GM18505 (cell line): ENCODE results near the gene WDR86.

Source experiments
- ATAC-seq: cut with Tn5 transposase; IDR thresholded peaks from one replicate; pipeline ENCODE4 v1.9.1; 2021; ENCODE audit not compliant: unreplicated experiment
- POLR2A ChIP-seq: IDR thresholded peaks from 4 replicates; pipeline ENCODE4 v1.6.1; 2011; ENCODE audit warnings: borderline replicate concordance; ENCODE audit not compliant: insufficient read depth, insufficient read length; ENCODE audit errors: extremely low read depth

The WDR86 gene

DNA sequence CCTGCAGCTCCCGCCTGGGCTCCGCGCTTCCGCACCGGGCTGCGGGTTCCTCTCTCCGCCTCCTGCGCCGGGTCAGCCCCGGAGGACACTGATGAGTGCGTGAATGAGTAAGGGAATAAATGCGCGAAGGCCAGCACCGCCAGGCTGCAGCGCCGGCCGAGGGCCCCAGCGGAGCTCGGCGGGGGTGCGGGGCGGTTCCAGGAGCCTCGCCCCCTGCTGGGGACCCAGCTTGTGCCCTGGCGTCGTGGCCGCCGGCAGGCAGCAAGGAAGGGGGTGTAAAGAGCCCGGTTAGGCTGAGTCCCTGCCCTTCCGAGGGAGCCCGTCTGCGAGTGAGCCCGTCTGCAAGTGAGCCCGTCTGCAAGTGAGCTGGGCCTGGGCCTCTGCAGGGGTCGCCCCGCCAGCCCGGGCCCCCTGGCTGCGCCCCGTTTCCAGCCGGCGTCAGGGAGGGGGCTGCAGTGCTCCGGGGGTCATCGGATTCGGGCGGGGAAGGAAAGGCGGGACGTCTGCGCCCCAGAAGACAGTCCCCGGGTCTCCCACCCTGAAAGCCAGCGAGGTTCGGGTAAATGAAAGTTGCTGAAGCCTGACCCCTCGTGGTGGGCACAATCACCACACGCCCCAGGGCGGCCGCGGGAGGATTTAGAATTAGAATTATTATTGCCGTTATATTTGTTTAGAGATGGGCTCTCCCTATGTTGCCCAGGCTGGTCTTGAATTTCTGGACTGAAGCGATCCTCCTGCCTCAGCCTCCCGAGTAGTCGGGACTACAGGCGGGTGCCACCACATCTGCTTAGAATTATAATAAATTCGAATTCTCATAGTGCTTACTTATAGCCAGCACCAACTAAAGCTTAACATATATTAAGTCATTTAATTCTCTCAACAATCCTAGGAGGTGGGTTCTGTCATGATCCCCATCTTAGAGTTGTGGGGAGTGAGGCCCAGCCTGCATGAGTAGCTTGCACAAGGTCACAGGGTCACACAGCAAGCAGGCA lies 38.7 kb upstream of the WDR86 start:
- ATAC-seq = no peak
- no peak for TF ChIP-seq POLR2A

DNA sequence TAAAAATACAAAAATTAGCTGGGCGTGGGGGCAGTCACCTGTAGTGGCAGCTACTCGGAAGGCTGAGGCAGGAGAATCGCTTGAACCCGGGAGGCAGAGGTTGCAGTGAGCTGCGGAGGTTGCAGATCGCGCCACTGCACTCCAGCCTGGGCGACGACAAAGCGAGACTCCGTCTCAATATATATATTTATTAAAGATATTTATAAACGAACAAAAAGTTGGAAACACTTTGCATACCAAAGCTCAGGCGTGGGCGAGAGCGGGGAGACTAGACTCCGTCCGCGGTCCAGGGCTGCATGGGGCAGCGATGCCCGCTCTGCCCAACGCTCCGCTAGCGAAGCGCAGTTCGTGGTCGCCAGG lies 38.0 kb upstream of the WDR86 start:
- no peak for TF ChIP-seq POLR2A
- ATAC-seq = no peak

DNA sequence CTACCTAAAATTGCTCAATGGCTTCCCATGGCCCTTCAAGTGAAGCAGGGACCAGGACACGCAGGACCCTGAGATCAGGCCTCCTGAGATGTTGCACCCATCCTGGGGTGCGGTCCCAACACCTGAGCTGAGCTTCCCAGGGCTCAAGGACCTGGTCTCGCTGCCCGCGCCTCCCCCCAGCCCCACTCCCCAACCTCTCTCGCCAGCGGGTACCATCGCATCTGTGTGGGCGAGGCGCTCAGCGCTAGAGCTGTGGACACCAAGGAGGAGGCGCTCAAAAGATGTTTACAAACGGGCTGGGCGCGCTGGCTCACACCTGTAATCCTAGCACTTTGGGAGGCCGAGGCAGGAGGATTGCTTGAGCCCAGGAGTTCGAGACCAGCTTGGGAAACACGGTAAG lies 37.5 kb upstream of the WDR86 start:
- no peak for TF ChIP-seq POLR2A
- ATAC-seq = no peak

DNA sequence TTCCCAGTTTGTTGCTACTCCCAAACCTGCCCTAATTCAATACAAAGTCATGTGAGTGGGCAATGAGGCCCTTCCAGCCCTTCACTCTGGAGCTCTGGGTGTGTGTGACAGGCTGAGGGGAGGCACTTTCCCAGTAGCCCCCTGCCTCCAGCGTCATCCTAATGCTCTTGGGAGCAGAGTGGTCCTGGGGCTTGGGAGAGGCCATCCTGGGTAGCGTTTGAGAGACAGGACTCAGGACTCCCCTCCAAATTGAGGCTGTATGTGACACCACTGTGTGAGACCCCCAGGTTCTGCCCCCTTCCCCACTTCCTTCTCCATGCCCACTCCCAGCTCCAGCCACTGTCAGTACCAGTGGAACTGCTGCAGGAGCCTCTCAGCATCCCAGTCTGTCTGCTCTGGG lies 36.6 kb upstream of the WDR86 start:
- ATAC-seq = no peak
- TF ChIP-seq POLR2A = no peak

DNA sequence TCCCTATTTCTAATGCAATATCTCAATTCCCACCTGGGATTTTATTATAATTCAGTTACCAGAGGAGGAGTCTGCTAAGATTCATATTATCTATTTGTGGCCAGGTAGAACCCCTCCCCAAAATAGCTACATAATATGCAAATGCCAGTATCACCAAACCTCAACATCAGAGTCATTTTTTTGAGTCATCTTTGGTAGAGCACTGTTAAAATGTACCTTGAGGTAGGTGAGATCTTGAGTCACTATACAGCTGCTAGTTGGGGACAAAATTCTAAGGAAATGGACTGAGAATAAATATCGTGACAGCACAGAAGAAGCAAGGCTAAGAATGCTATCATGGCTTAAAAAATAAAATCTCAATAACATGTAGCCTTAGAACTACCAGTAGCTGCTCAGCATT lies 34.8 kb upstream of the WDR86 start:
- no peak for TF ChIP-seq POLR2A
- no peak for ATAC-seq

DNA sequence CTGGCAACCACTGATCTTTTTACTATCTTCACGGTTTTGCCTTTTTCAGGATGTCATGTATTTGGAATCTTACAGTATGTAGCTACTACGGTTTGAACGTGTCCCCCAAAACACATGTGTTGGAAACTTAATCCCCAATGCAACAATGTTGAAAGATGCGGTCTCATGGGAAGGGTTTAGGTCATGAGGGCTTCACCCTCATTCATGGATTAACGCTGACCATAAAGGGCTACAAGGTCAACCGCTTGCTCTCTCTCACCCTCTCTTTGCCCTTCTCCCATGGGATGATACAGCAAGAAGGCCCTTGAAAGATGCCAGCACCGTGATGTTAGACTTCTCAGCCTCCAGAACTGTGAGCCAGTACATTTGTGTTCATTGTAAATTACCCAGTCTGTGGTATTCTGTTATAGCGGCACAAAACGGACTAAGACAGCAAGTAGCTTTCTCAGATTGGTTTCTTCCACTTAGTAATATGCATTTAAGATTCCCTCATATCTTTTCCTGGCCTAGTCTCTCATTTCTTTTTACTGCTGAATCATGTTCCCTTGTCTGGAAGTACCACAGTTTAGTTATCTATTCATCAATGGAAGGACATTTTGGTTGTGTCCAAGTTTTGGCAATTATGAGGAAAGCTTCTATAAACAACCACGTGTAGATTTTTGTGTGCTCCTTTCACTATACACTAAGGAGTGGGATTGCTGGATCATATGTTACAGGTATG lies 33.1 kb upstream of the WDR86 start:
- ATAC-seq = no peak
- no peak for TF ChIP-seq POLR2A

DNA sequence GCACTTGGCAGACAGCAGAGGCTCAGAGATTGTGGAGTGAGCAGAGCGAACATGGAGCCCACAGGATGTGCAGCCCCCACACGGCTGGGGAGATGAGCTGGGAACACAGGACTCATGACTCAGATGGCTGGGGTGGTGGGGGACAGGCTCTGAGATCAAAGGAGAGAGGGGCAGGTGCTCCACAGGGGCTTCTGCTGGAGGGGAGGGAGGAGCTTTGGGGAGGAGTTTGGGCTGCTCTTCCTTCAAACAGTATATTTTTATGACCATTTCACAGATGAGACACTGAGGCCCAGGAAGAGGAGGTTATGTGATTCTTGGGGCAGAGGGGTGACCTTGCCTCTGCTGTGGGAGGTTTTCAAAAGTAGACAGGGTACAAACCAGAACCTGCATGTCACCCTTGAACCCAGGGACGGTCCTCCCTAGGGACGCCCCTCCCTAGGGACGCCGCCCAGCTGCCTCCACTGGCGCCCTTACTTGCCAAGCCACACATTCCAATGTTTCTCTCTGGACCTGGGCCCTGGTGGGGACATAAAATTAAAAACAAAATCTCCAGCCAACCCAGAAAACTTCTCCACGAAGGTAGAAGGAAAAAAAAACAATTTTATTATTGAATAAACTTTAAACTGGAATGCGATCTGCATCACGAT lies 31.1 kb upstream of the WDR86 start:
- no peak for TF ChIP-seq POLR2A
- no peak for ATAC-seq

DNA sequence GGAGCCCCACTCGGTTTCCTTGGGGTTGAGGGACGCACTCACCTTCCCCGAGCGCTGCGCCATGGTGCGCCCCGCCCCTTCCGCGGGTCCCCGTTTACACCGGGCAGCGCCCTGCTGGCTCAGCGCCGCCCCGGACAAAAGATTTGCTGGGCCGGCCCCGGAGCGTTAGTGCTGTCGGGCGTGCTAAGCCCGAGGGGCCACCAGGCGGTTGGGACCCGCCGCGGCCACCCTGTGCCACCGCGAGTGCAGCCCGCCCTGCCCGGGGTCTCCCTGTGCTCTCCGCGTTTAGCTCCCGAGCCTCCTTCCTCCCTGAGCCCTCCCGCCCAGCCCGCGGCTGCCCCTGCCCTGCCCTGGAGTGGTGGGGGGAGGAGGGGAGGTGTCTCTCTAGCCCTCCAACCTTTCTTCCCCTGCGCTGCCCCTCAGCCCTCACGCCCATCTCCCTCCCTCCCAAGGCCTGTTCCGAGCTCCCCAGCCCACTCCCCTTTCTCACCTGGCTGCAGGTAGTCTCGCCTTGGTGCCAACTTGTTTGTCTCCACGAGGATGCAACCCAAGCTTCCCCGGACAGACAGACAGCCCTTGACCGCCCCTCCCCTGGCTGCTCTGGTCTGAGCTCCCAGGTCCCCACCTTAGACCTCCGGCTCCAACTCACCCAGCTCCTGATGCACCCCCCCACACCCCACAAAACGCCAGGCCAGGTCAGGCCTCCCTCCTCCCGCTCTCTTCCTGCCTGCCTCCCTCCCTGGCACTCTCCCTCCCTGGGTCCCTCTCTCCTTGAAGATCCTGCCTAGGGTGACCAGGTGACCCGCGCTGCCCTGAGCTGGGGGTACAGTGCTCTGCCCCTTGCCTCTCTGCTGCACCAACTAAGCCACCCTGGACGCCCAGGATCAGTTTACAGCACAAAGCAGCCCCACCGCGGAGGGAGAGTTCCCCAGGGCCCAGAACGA lies 30.3 kb upstream of the WDR86 start, which contains the start of gene CRYGN:
CRYGN (minus strand) TSS at position 287 of the 944 bp plus-strand sequence; CDS start at position 63, 224 bp downstream.
- no peak for TF ChIP-seq POLR2A
- no peak for ATAC-seq

DNA sequence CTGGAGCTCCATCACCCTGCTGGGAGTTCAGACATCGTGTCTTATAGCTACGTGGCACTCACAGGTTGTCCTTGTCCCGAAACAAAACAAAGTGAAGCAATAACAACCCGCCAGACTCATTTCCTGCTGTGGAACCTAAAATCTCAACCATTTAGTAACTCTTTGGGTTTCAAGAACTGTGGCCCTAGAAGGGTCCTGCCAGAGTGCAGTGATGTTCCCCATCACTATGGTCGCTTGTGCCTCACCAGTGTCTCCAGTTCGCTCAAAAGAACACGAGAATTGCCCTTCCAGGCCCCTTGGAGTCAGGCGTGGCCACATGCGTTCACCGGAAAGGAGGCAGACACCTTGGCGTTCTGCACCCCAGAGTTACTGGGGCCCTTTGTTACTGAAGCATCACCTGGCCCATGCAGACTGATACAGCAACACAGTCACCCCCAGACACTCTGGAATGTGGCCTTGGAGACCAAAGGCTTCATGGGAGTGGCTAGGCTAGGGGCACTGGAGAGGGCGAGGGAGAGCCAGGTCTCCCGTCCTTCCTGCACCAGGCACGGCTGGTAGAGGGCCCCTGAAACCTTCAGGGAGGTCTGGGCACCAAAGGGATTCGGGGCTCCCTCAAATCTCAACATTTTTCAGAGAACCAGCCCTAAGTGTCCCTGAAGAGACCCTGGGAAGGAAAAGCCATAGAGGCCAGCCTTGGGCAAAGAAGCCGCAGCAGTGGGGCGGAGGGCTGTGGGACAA lies 29.2 kb upstream of the WDR86 start:
- no peak for ATAC-seq

DNA sequence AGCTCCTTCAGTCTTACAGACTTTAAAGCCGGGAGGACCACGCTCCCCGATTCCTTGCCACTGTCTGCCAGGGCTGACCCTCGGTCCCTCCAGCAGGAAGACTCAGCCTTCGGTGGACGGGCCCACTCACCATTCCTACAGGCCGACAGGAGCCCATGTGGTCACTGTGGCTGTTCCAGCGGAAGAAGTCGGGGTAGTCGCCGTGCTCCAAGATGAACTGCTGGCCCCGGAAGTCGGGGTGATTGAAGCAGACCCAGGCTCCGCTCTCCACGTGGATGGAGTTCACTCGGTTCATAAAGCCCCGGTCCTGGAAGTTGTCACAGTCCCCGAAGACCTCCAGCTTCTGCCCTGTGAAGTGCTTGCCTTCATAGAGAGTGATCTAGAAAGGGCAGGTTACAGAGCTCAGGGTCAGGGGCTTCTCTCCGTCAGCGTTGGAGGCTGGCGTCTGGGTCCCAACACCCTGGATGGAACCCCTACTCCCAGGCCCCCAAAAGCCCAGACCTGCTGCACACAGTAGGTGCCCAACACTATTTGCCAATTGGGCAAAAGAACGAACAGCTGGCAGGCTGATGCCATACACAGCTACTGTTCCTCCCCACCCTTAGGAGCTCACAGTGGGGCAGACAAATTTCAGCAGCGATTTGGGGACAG lies 28.2 kb upstream of the WDR86 start:
- TF ChIP-seq POLR2A = no peak
- ATAC-seq = no peak

More for the DNA sequence above, 29.2 kb upstream of the WDR86 start:
- no peak for TF ChIP-seq POLR2A

DNA sequence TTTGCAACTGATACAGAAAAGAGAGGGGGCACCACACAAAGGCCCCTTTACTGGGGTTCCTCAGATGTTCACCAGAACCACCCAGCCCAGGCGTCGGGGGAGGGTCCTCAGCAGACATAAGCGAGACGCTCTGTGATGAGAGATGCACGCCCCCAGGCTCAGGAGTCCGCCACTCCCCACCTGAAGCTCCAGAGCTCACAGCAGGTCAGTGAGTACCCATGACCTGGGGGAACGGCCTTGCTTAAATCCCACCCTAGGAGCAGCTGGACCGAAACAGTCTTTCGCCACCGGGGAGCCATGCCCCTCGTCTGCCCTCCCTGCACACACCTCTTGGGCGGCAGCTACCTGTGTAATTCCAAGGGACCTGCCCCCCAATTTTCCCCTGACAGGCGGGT lies 27.3 kb upstream of the WDR86 start:
- TF ChIP-seq POLR2A = no peak
- ATAC-seq = no peak
